PC-3 (cell line): ENCODE data around the gene FAM3B. TPM values are rescaled to one million over a fixed set of nuclear protein-coding genes. Genes with fewer than 3 reads are reported as not detected.

ENCODE experiments used
- ATAC-seq: fragments of 200-7000 bp; cut with Tn5 transposase; 2 replicates; pipeline ENCODE4 v1.9.1; 2020; ENCODE audit warnings: mild to moderate bottlenecking, moderate library complexity
- BruUV-seq: library from RNA; stranded (reverse); fragments of 400-500 nt; replicated peaks from 2 replicates; lab custom pipeline; 2021; lab: Mats Ljungman, UMichigan
- CTCF ChIA-PET: fragments of 300-600 bp; sonication (Branson Sonifier 250); formaldehyde crosslinking; loops from one replicate; lab custom pipeline; 2022; ENCODE audit warnings: antibody characterized with exemption; lab: Charles Lee
- POLR2A ChIA-PET: fragments of 300-600 bp; sonication (Branson Sonifier 250); formaldehyde crosslinking; loops from one replicate; lab custom pipeline; 2022; ENCODE audit warnings: antibody characterized with exemption; ENCODE audit not compliant: unreplicated experiment; lab: Charles Lee
- DNase-seq: peaks from one replicate; pipeline ENCODE4 v3.0.0-alpha.2; 2015
- H2AFZ ChIP-seq: fragments of 300-600 bp; sonication (generic); 2 replicates; pipeline ENCODE4 v1.6.0; 2016; ENCODE audit warnings: antibody characterized with exemption, low read length
- H3F3A ChIP-seq: fragments of 300-600 bp; sonication (generic); one replicate; pipeline ENCODE4 v1.6.0; 2017; ENCODE audit warnings: antibody characterized with exemption, low read length, control low read depth, mild to moderate bottlenecking; ENCODE audit not compliant: unreplicated experiment
- H3K27ac ChIP-seq: fragments of 300-600 bp; sonication (generic); 2 replicates; pipeline ENCODE4 v1.5.1; 2016; ENCODE audit warnings: mild to moderate bottlenecking, low read length
- H3K27me3 ChIP-seq: fragments of 300-600 bp; sonication (generic); 2 replicates; pipeline ENCODE4 v1.6.1; 2016; ENCODE audit warnings: low read length, mixed read lengths
- H3K36me3 ChIP-seq: fragments of 300-600 bp; sonication (generic); 2 replicates; pipeline ENCODE4 v1.6.1; 2016; ENCODE audit warnings: low read depth, mixed run types, low read length, mixed read lengths
- H3K4me1 ChIP-seq: fragments of 300-600 bp; sonication (generic); 2 replicates; pipeline ENCODE4 v1.5.1; 2016; ENCODE audit warnings: low read length; ENCODE audit not compliant: insufficient read depth
- H3K4me2 ChIP-seq: fragments of 300-600 bp; sonication (generic); 2 replicates; pipeline ENCODE4 v1.6.0; 2016; ENCODE audit warnings: low read length
- H3K4me3 ChIP-seq: fragments of 300-600 bp; sonication (generic); 2 replicates; pipeline ENCODE4 v1.5.1; 2016; ENCODE audit warnings: mild to moderate bottlenecking, low read length, mixed read lengths
- H3K79me2 ChIP-seq: fragments of 300-600 bp; sonication (generic); 2 replicates; pipeline ENCODE4 v1.6.1; 2017; ENCODE audit warnings: low read length, mixed read lengths
- H3K9ac ChIP-seq: fragments of 300-600 bp; sonication (generic); 2 replicates; pipeline ENCODE4 v1.6.0; 2016; ENCODE audit warnings: mild to moderate bottlenecking, low read length
- H3K9me2 ChIP-seq: fragments of 300-600 bp; sonication (generic); replicated peaks from 2 replicates; pipeline ENCODE4 v1.6.1; 2016; ENCODE audit warnings: mixed run types, low read length, mixed read lengths
- H3K9me3 ChIP-seq: fragments of 300-600 bp; sonication (generic); 2 replicates; pipeline ENCODE4 v1.6.1; 2016; ENCODE audit warnings: low read length, mixed read lengths
- H4K20me1 ChIP-seq: fragments of 300-600 bp; sonication (generic); 2 replicates; pipeline ENCODE4 v1.6.1; 2016; ENCODE audit warnings: low read length, mixed read lengths
- EZH2 ChIP-seq: fragments of 300-600 bp; sonication (generic); IDR thresholded peaks from one replicate; pipeline ENCODE4 v1.6.1; 2017; ENCODE audit warnings: antibody characterized with exemption, mild to moderate bottlenecking, low read length; ENCODE audit not compliant: unreplicated experiment
- EZH2phosphoT487 ChIP-seq: fragments of 300-600 bp; sonication (generic); IDR thresholded peaks from 2 replicates; pipeline ENCODE4 v1.6.1; 2018; ENCODE audit warnings: mild to moderate bottlenecking, antibody characterized with exemption, low read length, borderline replicate concordance
- intact Hi-C: fragments of 100-400 bp; cut with micrococcal nuclease; formaldehyde crosslinking; loops from 2 replicates; pipeline ENCODE4 v1.9.0; 2023
- total RNA-seq: library from RNA; depleted of rRNA; stranded (reverse); fragments of >200 nt; gene quantifications from 2 replicates; pipeline ENCODE4 v1.2.3, GENCODE V29; 2014
- TF ChIP-seq, protein P1 (sequence below): fragments of 300-600 bp; sonication (generic); conservative IDR thresholded peaks from 2 replicates; pipeline ENCODE4 v1.5.1; 2017; ENCODE audit warnings: antibody characterized with exemption, low read depth, mild to moderate bottlenecking, low read length

FAM3B gene
- total RNA-seq, 1 experiment from 2014 or later = not detected

DNA sequence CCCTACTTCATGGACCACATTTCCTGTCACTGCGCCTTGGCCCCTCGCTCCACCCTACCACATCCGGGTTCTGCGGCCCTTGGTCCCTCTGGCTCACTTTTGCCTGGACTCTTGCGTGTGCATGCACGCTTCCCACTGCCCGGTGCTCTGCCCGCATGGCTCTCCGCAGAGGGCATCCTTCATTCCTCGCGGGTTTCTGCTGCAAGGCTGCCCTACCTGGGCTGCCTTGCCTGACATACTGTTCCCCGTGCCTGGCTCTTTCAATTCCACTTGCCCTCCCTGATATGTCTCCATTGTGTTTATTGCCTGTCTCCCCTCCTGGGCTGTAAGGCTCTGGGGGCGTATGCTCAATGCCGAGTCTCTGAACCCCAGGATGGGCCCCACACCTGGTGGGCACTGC lies 71.7 kb downstream of the FAM3B start:
- Histone ChIP-seq H3K4me2 (no peak overlapping the region), H3F3A (no peaks in the 10 kb centered on the region), H3K79me2 (no peaks in the 10 kb centered on the region), H3K27ac (no peak overlapping the region), H2AFZ (no peak overlapping the region), H3K9me3 (no peaks in the 10 kb centered on the region), H4K20me1 (no peaks in the 10 kb centered on the region), H3K36me3 (no peaks in the 10 kb centered on the region), H3K9ac (no peak overlapping the region), H3K4me3 (no peak overlapping the region), H3K4me1 (no peaks in the 10 kb centered on the region), H3K9me2 (no peaks in the 10 kb centered on the region), H3K27me3 (no peaks in the 10 kb centered on the region)
- no TSS peak for BruUV-seq
- ChIA-PET POLR2A (no interaction called here), CTCF (no interaction called here)
- TF ChIP-seq EZH2 (no peak), EZH2phosphoT487 (no peak)
- TF ChIP-seq, protein P1, sequence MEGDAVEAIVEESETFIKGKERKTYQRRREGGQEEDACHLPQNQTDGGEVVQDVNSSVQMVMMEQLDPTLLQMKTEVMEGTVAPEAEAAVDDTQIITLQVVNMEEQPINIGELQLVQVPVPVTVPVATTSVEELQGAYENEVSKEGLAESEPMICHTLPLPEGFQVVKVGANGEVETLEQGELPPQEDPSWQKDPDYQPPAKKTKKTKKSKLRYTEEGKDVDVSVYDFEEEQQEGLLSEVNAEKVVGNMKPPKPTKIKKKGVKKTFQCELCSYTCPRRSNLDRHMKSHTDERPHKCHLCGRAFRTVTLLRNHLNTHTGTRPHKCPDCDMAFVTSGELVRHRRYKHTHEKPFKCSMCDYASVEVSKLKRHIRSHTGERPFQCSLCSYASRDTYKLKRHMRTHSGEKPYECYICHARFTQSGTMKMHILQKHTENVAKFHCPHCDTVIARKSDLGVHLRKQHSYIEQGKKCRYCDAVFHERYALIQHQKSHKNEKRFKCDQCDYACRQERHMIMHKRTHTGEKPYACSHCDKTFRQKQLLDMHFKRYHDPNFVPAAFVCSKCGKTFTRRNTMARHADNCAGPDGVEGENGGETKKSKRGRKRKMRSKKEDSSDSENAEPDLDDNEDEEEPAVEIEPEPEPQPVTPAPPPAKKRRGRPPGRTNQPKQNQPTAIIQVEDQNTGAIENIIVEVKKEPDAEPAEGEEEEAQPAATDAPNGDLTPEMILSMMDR = no peak
- DNase-seq = no peak
- no peak for ATAC-seq
- intact Hi-C loops = no loop called here

DNA sequence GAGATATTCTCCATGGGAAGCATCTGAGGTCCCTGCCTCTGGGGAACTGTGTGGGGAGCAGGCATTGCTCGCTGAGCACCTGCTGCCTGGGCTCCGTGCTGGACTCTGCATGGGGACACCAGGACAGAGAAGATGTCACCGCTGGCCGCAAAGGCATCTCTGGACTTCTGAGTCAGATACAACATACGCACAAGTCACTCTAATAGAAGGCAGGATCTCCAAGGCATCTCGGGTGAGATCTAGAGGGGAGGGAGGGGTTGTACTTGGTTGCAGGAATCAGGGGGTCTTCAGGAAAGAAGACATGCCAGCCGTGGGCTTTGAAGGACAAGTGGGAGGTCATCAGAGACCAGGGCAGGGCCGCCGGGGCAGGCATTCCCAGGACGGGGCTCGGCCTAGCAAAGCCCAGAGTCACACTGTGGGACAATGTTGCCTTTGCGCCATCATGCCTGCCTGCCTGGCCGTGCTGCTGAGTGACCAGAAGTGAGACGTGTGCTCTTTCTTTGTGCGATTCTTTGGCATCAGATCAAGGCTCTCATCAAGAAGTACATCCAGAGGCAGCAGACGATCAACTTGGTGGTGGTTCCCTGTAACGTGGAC lies 73.5 kb downstream of the FAM3B start:
- no peak overlapping the region for H2AFZ ChIP-seq
- H3K9me3 ChIP-seq = no peaks in the 10 kb centered on the region
- no peaks in the 10 kb centered on the region for H3K9me2 ChIP-seq
- DNase-seq = no peak
- H3K4me3 ChIP-seq = no peak overlapping the region
- H3K4me1 ChIP-seq = no peaks in the 10 kb centered on the region
- no peaks in the 10 kb centered on the region for H3K27me3 ChIP-seq
- H3K4me2 ChIP-seq = no peak overlapping the region
- H3K27ac ChIP-seq = no peak overlapping the region
- TF ChIP-seq, protein P1 = no peak
- TF ChIP-seq EZH2phosphoT487 = no peak
- no peak for TF ChIP-seq EZH2
- no peak for ATAC-seq
- H3F3A ChIP-seq = no peaks in the 10 kb centered on the region
- no TSS peak for BruUV-seq
- no peaks in the 10 kb centered on the region for H3K36me3 ChIP-seq
- intact Hi-C loops = no loop called here
- POLR2A ChIA-PET = no interaction called here
- CTCF ChIA-PET = no interaction called here
- no peak overlapping the region for H3K9ac ChIP-seq
- no peaks in the 10 kb centered on the region for H3K79me2 ChIP-seq
- no peaks in the 10 kb centered on the region for H4K20me1 ChIP-seq

DNA sequence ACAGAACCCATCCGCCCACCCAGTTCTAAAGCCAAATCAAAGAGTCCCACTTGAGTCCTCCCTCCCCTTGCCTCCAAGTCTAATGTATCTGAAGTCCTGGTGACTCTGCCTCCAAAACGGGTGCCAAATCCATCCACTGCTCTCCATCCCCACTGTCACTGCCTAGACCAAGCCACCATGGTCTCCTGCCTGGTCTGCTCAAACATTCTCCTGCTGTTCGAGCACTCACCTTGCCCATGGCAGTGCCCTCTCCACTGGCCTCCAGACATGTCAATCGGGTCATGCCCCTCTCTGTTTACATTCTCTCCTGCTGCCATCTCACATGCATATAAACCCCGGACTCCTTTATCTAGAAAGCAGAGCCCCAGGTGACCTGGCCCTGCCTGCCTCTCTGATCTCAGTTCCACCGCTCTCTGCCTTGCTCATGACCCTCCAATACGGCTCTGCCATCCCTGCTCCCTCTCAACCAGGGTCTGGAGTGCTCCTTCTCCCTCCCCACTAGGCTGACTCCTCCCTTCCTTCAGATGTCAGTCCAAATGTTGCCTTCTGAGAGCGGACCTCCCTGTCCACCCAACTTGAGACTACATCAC lies 77.4 kb downstream of the FAM3B start:
- Histone ChIP-seq H3F3A (no peaks in the 10 kb centered on the region), H3K4me3 (no peak overlapping the region), H3K27ac (no peak overlapping the region), H3K9ac (no peak overlapping the region), H3K9me3 (no peaks in the 10 kb centered on the region), H3K27me3 (no peaks in the 10 kb centered on the region), H2AFZ (no peak overlapping the region), H3K4me2 (no peak overlapping the region), H4K20me1 (no peaks in the 10 kb centered on the region), H3K4me1 (peaks cover 11% of the 10 kb centered on the region), H3K36me3 (no peaks in the 10 kb centered on the region), H3K79me2 (no peaks in the 10 kb centered on the region), H3K9me2 (no peaks in the 10 kb centered on the region)
- CTCF ChIA-PET = no interaction called here
- POLR2A ChIA-PET = no interaction called here
- intact Hi-C loops = no loop called here
- TF ChIP-seq, protein P1 = no peak
- TF ChIP-seq EZH2 (no peak), EZH2phosphoT487 (no peak)
- BruUV-seq = no TSS peak
- ATAC-seq = no peak
- DNase-seq = no peak
